H7 (cell line): ENCODE data around the gene TUBE1. TPM values are rescaled to one million over a fixed set of nuclear protein-coding genes. Genes with fewer than 3 reads are reported as not detected.
"Not testable (repeated sequence)": the region's sequence is repeated elsewhere in the genome, so short reads cannot be mapped to it uniquely, and the experiment has no call there.

ENCODE experiments used
- DNase-seq: peaks from one replicate; pipeline ENCODE4 v3.0.0; 2012
- H3K27me3 ChIP-seq: 2 replicates; pipeline ENCODE4 v1.6.0; 2011; ENCODE audit warnings: mild to moderate bottlenecking, low read length; ENCODE audit not compliant: control insufficient read depth, insufficient read depth
- H3K36me3 ChIP-seq: replicated peaks from 2 replicates; pipeline ENCODE4 v1.5.1; 2011; ENCODE audit warnings: low read length; ENCODE audit not compliant: control insufficient read depth, insufficient read depth
- H3K4me3 ChIP-seq: 2 replicates; pipeline ENCODE4 v1.5.1; 2011; ENCODE audit warnings: low read depth, mild to moderate bottlenecking, control low read depth, low read length, moderate library complexity; ENCODE audit not compliant: insufficient read depth
- total RNA-seq: library from RNA; depleted of rRNA; stranded (reverse); fragments of >200 nt; shearing (Covaris generic); gene quantifications from 2 replicates; pipeline ENCODE4 v1.2.3, GENCODE V29; 2014

TUBE1 gene
- total RNA-seq, 1 experiment from 2014 or later: 24.3 TPM

GRCh38 chr6:112049996-112050395, 37.3 kb downstream of the TUBE1 start:
- Histone ChIP-seq H3K36me3 (no peaks in the 10 kb centered on the region), H3K4me3 (no peak overlapping the region), H3K27me3 (no peaks in the 10 kb centered on the region)
- DNase-seq: no peak

GRCh38 chr6:112049026-112049799, 38.1 kb downstream of the TUBE1 start:
- Histone ChIP-seq H3K36me3 (no peaks in the 10 kb centered on the region), H3K4me3 (no peak overlapping the region), H3K27me3 (no peaks in the 10 kb centered on the region)
- DNase-seq: no peak

DNA sequence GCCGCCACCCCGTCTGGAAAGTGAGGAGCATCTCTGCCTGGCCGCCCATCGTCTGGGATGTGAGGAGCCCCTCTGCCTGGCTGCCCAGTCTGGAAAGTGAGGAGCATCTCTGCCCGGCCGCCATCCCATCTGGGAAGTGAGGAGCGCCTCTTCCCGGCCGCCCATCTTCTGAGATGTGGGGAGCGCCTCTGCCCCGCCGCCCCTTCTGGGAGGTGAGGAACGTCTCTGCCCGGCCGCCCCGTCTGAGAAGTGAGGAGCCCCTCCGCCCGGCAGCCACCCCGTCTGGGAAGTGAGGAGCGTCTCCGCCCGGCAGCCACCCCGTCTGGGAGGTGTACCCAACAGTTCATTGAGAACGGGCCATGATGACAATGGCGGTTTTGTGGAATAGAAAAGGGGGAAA, 39.8 kb downstream of the TUBE1 start:
- not testable (repeated sequence) for H3K4me3 ChIP-seq, DNase-seq, H3K27me3 ChIP-seq, H3K36me3 ChIP-seq

GRCh38 chr6:112044856-112045255, 42.4 kb downstream of the TUBE1 start:
- Histone ChIP-seq H3K4me3 (no peak overlapping the region), H3K27me3 (no peaks in the 10 kb centered on the region), H3K36me3 (no peaks in the 10 kb centered on the region)
- DNase-seq: no peak

DNA sequence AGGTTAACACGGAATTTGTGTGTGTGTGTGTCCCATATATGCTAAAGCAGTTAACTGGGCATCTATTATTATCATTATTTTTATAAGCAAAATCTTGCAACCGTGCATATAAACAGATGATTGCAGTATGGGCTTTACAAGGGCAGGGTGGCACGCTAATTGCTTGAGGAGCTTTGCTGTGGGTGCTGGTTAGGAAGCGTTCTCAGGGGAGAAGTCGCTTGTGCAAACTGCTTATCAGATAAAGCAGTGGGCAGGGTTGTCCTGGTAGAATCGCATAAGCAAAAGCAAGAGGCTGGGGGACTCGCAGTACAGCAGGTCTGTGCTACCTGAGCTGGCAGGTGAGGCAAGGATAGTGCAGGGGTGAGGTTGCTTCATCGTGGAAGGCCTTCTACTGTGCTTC, 43.1 kb downstream of the TUBE1 start:
- Histone ChIP-seq H3K27me3 (no peaks in the 10 kb centered on the region), H3K36me3 (no peaks in the 10 kb centered on the region), H3K4me3 (no peak overlapping the region)
- DNase-seq: no peak

DNA sequence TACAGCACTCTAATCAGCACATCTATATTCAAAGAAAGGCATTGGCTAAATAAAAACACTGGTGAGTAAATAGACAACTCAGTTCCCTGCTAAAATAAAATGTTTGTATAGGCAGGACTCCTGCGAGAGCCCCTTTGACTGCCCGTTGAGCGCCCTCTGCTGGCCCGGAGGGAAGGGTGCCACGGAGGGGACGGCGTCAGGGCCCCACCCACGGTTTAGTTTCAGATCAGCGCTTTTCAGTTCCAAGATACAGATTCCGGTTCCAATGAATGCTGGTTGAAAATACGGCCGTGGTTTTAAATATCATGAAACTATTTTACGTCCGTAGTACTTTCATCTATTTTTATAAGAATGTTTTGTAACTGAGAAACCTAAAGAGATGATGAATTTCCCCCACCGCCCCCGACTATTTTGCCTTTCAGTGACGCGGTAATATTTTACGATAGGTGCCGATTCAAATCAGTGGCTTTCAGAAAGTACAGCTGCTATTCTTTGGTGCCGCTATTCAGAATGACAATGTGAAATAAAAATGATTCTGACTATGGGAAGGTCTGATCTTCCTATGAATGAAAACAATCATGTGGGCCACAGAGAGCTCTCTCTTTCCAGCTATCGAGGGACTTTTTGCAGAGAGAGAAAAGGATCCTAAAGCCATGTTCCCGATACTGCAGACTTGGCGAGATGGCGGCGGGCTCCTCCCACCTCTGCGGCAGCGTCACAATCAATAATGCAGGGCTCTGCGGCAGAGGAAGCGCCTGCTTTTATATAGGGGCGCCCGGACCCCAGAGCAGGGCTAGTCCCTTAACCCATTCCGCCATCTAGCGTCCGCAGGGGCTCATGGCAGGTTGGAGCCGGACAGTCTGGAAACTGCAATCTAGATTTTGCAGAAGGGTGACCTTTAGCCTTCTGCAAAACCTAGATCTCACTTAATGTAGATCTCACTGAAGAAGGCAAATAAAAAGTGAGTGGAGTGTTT, 44.0 kb downstream of the TUBE1 start:
- Histone ChIP-seq H3K36me3 (no peaks in the 10 kb centered on the region), H3K4me3 (peak overlapping the region; percentile 64), H3K27me3 (no peaks in the 10 kb centered on the region)
- DNase-seq: peak; percentile 90

DNA sequence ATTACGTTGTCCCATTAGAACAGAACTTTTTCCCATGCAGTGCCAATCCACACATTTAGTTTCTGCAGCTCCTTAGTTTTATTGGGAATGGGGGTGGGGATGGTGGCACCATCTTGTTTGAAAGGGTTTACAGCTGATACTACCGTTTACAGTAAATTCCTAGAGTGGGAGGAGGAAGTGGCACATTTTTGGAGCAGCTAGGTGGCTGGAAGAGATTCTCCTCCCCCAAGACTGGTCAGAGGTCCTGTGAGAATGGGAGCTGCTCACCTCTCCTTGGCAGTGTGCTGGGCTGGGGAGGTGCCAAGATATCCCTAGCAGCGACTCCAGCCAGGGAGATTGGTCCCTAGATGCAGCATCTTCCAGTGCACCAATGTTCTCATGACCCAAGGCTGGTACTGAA, 45.7 kb downstream of the TUBE1 start:
- Histone ChIP-seq H3K36me3 (no peaks in the 10 kb centered on the region), H3K4me3 (no peak overlapping the region), H3K27me3 (no peaks in the 10 kb centered on the region)
- DNase-seq: no peak

- Histone ChIP-seq H3K27me3 (no peaks in the 10 kb centered on the region), H3K4me3 (no peak overlapping the region), H3K36me3 (no peaks in the 10 kb centered on the region)
- DNase-seq: no peak
These were observed 46.3 kb downstream of the TUBE1 start for GRCh38 chr6:112040956-112041355.

DNA sequence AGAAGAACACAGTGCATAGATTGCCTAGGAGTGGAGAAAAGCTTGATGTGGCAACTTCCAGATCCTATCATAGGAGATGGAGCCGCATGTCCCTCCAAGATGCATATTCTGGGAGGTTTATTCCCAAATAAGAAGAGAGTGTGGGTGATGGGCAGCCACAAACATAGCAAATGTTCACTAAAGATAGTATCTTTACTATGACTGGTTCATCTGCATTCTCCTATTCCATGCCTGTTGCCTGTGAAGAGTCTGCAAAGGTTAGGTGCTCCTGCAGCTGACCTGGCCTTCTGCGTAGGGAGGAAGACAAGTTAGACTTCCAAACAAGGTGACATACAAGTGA, 47.9 kb downstream of the TUBE1 start:
- no peaks in the 10 kb centered on the region for H3K36me3 ChIP-seq
- no peaks in the 10 kb centered on the region for H3K27me3 ChIP-seq
- no peak for DNase-seq
- no peak overlapping the region for H3K4me3 ChIP-seq

DNA sequence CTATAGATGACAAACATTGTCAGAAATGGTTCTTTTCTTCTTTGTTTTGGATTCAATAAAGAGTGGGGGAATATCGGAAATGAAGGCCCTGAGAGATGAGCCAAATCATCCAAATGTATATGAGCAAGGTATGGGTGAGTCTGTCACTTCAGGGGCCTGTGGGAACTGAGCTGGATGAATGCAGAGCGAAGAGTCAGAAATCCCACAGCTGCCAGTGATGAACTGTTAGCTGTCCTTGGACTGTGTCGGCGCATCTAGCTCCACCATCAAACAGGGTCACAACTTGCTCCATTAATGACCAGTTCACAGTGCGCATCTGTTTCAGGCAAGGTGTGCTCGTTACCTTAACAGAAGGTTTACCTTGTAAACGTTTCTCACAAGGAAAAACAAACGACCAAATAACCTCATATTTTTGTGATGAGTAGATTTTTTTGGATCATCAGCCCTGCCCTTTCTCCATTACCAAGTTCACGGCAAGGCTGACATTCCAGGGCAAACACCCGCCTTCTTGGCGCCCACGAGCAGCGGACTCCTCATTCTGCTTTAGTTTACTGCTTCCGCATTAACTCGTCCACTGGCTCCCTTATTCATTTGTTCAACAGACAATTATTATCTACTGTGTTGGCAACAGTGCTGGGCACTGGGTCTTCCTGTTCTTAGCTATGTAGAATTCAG, 48.4 kb downstream of the TUBE1 start:
- Histone ChIP-seq H3K27me3 (no peaks in the 10 kb centered on the region), H3K36me3 (no peaks in the 10 kb centered on the region), H3K4me3 (no peak overlapping the region)
- DNase-seq: no peak

- Histone ChIP-seq H3K27me3 (no peaks in the 10 kb centered on the region), H3K36me3 (no peaks in the 10 kb centered on the region), H3K4me3 (no peak overlapping the region)
- DNase-seq: no peak
These were observed 49.0 kb downstream of the TUBE1 start for GRCh38 chr6:112038268-112038667.

GRCh38 chr6:112037783-112038216, 49.5 kb downstream of the TUBE1 start:
- Histone ChIP-seq H3K4me3 (no peak overlapping the region), H3K36me3 (no peaks in the 10 kb centered on the region), H3K27me3 (no peaks in the 10 kb centered on the region)
- no peak for DNase-seq

- Histone ChIP-seq H3K4me3 (no peak overlapping the region), H3K27me3 (no peaks in the 10 kb centered on the region), H3K36me3 (no peaks in the 10 kb centered on the region)
- DNase-seq: no peak
These were observed 51.1 kb downstream of the TUBE1 start for GRCh38 chr6:112036088-112036637.

- H3K4me3 ChIP-seq: no peak overlapping the region
- DNase-seq: no peak
- no peaks in the 10 kb centered on the region for H3K36me3 ChIP-seq
- no peaks in the 10 kb centered on the region for H3K27me3 ChIP-seq
These were observed 52.7 kb downstream of the TUBE1 start for GRCh38 chr6:112034616-112034995.
